NK-92 treated with Interleukin-12 subunit alpha and Interleukin-12 subunit beta, amount 100 ng/mL, for 24 hours (cell line): ENCODE measurements around the gene GMPPA.

Source experiments
- DNase-seq: peaks from one replicate; lab custom pipeline; 2025; lab: John Stamatoyannopoulos, UW

The GMPPA gene

DNA sequence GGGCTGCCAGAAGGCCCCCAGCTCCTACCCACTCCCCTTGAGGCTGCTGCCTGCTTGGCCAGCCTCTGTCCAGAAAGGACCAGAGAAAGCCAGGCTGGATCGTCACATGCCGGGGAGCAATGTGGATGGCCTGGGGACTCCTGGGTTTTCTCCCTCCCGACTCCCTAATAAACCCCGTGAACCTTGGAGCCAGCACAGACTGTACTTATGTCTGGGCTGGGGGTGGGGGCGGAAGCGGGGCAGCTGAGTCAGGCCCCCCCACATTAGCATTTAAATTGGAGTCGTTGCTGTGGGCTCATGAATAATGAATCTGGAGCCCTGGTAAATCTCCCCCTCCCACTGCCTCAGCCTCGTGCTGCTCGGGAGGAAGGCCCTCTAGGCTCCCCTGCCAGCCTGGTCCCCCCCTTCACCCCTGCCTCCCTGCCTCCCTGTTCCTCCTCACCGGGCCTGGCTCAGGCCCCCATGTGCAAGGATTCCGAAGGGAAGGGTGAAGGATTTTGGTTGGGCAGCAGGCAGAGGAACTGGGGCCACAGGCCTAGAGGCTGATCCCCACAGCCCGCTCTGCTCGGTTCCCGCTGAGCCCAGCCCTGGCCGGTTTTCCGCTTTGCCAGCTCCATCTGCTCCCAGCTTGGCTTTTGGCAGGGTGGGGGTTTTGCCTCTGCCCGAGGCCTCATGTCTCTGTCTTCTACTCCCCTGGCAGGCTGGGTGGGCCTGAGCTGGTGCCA is 8.3 kb downstream of the GMPPA start:
- DNase-seq, result no peak

DNA sequence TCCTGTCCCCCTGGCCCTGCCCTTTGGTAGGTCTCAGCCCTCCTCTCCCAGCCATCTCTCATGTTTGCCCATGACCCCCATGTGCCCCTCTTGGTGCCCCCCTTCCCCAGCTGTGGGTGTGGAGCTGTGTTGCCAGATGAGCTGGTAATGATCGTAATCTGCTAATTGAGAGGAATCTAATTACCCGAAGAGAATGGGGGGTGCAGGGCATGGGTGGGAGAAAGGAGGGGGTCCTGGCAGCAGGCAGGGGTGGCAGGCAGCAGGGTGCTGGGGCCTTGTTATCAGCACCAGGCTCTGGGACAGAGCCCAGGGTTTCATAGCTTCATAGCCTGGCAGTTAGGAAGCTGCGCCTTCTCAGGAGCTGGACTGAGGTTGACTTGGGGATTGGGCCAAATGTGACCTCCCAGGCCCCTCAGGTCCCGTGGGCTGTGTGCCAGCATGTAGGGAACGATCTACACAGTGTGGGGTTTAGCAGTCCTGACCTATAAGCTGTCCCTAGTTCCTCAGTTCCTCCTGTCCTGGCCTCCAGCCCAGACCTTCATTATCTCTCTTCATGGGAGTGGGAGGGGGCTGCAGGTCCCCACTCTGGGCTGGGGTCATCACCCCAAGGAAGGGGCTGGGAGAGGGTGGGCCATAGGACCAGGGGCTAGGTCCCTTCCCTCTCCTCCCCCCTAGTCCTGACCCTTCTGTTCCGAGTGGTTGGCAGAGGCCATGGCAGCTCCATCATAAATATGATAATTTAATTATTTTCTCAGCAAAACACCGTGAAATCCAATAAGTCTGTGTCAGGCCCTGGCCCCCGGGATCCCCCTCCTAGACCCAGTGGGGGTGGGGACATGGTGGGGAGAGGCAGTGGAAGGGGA is 9.1 kb downstream of the GMPPA start:
- DNase-seq, result no peak

DNA sequence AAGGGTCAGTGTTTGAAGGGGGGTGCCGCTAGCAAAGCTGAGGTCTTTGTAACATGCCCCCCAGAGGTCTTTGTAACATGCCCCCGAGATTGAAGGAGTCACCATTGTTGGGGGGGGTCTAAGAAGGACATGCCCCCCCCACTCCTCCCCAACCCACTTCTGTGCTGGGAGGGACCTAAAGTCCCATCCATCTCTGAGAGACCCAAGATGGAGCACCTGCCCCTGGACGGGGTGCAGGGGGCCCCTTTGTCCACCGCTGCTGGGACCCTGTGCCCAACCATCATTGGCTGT is 9.7 kb downstream of the GMPPA start:
- DNase-seq, result no peak

DNA sequence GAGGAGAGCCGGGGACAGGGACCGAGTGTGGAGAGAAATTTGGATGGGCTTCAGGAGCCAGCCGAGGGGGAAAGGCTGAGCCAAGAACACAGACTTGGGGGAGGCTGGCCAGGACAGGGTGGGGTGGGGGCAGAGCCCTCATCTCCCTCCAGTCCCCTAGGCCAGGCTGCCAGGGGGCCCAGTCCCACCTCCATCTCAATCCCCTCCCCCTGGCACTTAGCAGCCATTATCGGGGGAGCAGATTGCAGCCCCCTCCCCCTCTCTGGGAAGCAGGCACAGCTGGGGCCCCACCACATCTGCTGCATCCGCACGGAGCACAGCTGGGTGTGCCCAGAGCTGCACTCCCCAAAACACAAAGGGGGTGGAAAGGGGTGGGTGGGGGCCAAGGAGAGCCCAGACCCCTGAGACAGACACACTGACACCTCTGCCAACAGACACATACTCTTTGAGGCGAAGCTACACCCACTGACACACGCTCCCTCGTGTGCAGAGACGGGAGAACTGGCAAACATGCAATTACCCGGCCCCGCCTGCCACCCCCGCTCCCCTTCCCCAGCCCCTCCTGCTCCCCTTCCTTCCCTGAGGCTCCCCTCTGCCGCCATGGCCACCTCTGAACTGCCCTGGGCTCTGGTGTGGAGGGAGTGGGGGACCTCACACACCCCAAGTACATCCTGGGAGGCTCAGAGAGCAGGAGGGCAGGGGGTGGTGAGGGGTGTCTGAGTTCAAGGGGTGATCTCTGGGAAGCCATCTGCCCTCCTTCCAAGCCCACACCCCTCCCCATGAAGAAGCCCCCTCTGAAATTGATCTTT is 10.5 kb downstream of the GMPPA start:
- DNase-seq, result no peak

GRCh38 chr2:219509780-219510511 is 11.3 kb downstream of the GMPPA start:
- no peak for DNase-seq

- DNase-seq, result no peak
Observed at GRCh38 chr2:219510512-219511135, 11.9 kb downstream of the GMPPA start.

GRCh38 chr2:219511547-219512325 is 13.0 kb downstream of the GMPPA start:
- DNase-seq, result no peak

DNA sequence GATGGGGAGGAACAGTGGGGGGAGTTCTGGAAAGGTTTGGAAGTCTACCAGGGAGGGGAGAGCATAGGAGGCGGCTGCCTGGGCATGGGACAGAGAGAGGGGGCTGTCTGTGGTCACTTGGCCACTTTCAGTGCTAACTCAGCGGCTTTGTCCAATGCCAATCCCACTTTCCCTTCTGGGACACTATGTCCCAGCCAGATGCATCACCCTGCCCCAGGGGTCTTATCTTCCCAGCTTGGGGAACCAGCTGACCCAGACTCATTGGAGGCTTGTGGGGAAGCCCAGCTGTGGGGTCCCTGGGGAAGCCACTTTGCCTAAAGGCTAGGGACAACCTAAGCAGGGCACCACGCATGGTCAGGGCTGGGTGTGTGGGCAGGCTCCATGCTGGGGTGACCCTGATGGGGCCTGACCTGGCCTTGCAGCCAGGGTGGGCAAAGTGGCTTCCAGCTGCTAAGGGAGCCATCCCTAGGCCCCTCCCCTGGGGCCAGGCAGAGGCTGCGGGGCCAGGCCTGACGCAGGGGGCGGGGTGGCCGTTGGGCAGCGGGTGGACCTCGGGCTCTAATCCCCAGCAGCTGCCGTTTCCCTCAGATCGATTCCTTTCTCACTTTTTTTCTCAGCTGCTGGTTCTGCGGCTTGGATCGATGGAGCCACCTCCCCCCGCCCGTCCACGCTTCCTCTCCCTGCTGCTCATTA is 14.0 kb downstream of the GMPPA start:
- no peak for DNase-seq

DNA sequence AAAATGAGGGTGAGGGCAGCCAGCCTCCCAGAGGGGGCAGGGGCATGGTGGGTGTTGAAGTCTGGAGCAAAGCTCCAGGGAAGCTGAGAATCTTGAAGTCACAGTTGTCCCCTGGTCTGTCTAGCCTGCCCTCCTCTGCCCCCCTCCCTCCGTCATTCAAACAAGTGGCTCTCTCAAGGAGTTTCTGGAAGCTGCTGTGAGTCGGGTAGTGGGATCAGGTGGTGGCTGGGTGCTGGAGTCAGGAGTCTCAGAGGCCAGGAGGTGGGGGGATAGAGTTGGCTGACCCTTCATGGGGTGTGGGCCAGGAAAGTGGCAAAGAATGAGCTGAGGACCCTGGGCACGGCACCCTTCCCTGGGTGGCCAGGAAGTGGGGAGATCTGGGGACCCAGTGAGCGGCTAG is 15.1 kb downstream of the GMPPA start:
- DNase-seq, result no peak

DNA sequence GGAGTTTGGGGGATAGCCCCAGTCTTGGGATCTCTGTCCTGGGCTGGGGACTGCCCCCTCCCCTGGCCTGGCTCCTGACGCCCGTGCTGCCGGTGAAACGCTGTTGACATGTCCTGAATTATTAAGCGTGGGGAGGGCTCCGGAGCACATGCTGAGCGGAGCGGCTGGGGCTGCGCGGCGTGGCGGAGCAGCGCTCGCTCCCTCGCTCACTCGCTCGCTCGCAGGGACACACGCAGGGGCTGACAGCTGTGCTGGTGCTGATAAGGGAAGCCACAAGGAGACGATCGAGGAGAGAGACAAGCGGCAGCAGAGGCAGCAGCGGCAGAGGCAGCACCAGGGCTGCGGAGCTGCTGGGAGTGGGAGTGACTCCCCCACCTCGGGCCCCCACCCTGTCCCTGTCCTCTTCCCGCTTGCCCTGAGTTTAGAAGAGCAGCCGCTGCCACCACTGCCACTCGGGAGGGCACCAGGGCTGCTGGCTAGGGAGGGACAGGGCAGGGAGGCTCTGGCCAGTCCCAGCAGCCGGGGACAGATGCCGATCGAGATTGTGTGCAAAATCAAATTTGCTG is 15.6 kb downstream of the GMPPA start, which contains the start of gene ASIC4:
ASIC4 (plus strand) TSS at position 287 of the 566 bp plus-strand sequence; CDS start at position 530, 243 bp downstream.
- DNase-seq, result no peak

GRCh38 chr2:219514836-219515235 is 16.1 kb downstream of the GMPPA start:
- DNase-seq, result no peak

DNA sequence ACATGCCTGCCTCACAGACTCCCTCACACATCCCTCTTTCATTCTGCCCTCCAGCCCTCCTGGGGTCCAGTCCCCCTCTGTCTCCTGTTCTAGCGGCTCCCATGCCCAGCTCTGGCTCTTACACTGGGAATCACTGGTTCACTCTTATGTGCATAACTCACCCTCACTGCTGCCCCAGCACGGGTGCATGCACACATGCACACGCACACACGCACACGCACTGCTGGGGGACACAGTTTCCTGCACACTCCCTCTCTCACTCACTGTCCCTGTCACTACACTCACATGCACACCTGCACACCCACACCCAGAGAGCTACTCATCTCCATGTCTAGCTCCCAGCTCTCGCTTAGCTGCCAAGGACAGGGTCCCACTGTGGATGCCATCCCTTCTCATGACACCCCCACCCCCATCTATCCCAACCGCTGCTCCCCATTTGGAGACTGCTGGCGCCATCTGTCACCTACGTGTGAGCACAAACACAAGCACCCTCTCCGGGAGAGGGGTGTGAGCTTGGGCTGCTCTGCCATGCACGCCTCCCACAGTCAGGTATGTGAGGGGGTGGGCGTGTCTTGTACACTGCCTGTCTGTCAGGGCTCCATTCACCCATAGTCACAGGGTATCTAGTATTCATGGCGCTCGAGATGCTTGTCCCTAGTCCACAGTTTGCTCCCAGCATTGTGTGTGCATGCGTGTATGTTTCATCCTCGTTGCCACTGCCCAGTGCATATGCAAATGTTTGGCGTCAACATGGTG is 17.4 kb downstream of the GMPPA start:
- DNase-seq, result no peak

GRCh38 chr2:219516888-219517287 is 18.2 kb downstream of the GMPPA start:
- no peak for DNase-seq

DNA sequence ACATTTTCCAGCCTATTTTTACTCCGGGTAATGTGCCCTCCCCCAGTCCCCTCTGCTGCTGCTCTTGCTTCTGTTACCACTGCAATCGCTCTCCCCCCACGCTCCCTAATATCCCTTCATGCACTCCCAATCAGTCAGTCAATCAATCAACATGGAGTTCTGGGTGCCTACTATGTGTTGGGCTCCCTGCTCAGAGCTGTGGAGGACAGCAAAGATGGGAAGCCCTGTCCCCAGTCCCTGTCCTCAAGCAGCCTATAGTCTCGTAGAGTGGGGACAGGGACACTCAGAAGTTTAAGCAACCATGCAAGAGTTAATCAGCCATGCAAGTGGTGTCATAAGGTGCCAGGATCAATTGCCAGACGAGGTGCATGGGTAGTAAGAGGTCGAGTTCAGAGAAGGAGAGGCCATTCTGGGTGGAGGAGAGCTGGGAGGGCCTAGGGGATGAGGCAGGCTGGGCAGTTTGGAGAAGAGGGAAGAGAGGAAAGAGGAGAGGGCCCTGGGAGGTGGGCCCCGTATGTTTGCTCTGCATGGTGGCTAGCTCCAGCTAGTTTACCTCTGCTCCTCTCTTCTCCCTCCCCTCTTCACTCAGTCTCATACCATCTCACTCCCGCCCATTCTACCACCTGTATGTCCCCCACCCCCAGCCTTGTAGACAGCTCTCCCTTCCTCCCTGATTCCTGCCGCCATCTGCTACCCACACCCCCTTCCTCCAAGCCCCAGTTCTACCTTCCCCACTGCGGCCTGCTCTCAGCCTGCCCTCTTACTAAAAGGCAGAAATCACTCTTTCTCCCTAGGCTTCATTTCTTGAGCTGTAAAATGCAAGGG is 19.5 kb downstream of the GMPPA start:
- no peak for DNase-seq

DNA sequence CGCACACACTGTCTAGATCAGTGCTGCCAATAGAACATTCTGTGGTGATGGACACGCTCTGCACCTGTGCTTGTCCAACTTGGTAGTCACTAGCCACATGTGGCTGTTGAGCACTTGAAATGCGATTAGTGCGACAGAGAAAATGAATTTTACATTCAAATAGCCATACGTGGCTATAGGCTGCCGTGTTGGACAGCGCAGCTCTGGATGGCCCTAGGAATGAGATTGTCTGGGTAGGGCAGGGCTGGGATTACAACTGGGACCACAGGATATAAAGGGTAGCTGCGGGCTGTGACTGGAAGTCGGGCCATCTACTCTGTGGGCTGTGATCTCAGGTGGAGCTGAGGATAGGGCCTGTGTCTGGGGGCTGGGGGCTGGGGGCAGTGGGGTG is 20.8 kb downstream of the GMPPA start:
- no peak for DNase-seq

DNA sequence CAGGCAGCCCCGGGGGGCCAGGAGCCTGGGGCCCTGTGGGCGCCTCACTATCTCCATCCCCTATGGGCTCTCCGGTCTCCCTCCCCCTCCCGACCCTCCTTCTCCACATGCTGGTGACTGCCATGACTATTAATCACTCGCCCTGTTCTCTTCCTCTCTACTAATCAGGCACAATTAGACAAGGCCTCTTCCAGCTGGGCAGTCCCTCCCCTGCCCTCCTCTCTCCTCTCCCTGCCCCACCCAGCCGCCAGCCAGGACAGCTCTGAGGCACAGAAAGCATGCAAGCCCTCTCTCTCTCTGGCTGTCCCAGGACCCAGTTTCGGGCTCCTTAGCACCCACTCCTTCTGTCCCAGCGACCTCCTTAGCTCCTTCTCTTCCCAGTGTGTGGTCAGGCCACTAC is 21.4 kb downstream of the GMPPA start:
- no peak for DNase-seq

GRCh38 chr2:219521066-219521880 is 22.6 kb downstream of the GMPPA start:
- DNase-seq, result no peak
